Fibroblast of lung (primary cell): ENCODE data around the gene PRKCA.

Experiments
- CTCF ChIP-seq, 2 donors: IDR thresholded peaks in 1 of 2; conservative IDR thresholded peaks in 1 of 2; 1 replicate in 1 of 2; 2 replicates in 1 of 2; pipeline ENCODE4 v1.5.1; 2011 to 2012; ENCODE audit warnings: low read length in 2 of 2, control low read depth in 1 of 2, inconsistent platforms in 1 of 2, low read depth in 1 of 2, mild to moderate bottlenecking in 1 of 2
- EZH2 ChIP-seq: IDR thresholded peaks from 2 replicates; pipeline ENCODE4 v1.5.1; 2012; ENCODE audit warnings: low read length, control low read depth, mild to moderate bottlenecking; ENCODE audit errors: missing control alignments

- TF ChIP-seq CTCF (conservative IDR thresholded peaks at IDR 0.05 in 1 of 2, IDR thresholded peaks at IDR 0.05 in 1 of 2; ENCODE audit: low read depth in 1 of 2, low read length in 2 of 2), result no peak
- no peak for TF ChIP-seq EZH2
Observed at GRCh38 chr17:66654764-66655163, 352.4 kb downstream of the PRKCA start.
